Activated naive CD8-positive, alpha-beta T cell treated with anti-CD3 and anti-CD28 coated beads for 36 hours (primary cell): Measurements from ENCODE around the gene OCIAD1. TPM values are rescaled to one million over a fixed set of nuclear protein-coding genes. Genes with fewer than 3 reads are reported as not detected.

Source experiments
- total RNA-seq, 2 experiments: library from RNA; stranded (reverse); gene quantifications; one replicate each; pipeline ENCODE4 v1.2.3, GENCODE V29; 2021

The OCIAD1 gene
- total RNA-seq, 2 experiments from 2014 or later: 116 to 122 TPM

Other genes starting within 250 kb of the OCIAD1 start
- 10 to 100 TPM; 54.0 to 63.8 TPM for gene FRYL, start 50.8 kb upstream of the OCIAD1 start, total RNA-seq
- gene OCIAD2, start 75.7 kb downstream of the OCIAD1 start, total RNA-seq: 10 to 100 TPM; 80.2 to 90.4 TPM
- not detected for gene CWH43, start 155.2 kb downstream of the OCIAD1 start, total RNA-seq